GM11168 (cell line): Measurements from ENCODE around the gene PTGER3.

ENCODE experiments used
- in situ Hi-C: fragments of 300-500 bp; cut with MboI; formaldehyde crosslinking; loops from one replicate; pipeline ENCODE4 v1.12.0; 2022; ENCODE audit warnings: low sequenced_read_pairs; ENCODE audit not compliant: unreplicated experiment

The PTGER3 gene

DNA sequence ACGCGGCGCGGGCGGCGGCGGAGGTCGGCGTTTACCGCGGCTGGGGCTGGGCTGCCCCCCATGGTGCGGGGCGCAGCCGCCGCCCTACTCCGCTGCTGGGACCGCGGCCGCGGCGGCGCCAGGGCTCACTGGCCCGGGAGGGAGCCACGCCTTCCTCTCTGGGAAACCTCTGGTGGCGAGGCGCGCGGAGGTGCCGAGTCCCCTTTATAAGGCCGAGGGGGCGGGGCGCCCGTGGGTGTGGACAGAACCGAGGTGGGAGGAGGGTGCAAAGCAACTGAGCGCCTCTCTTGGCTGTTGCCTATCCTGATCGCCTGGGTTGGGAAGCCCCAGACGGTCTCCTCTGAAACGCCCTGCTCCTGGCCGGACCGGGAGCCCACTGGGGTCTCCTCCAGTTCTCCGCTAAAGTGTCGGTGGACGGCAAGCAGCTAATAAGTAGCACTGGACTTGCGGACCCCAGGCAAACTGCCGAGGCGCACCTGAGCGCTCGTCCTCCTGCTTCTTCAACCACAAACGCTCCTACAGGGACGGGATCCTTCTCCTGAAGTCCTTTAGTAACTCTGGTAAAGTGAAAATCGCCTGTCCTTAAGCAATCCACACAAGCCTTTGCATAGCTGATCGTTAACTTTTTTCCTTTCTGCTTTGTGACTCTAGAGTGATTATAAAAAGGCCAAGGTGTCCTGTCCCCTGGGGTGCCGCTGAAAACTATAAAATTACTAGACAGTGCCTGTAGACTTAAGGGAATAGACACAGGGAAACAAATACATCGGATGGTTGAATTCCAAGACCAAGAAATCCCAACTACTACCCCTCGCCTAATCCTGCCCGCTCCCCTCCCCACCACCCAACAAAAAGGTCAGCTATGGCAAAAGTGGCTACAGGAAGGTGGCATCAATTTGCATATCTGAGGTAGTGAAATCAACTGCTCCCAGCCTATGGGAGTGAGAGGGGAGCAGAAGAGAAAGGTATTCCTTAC, at the start of gene PTGER3:
Gene PTGER3, minus strand, starts transcription at position 182 of the 973 bp plus-strand sequence. CDS start 239 bp downstream, outside the sequence.
- in situ Hi-C loops = no loop called here

GRCh38 chr1:71094913-71095312, 47.3 kb upstream of the PTGER3 start:
- in situ Hi-C loops = no loop called here

- in situ Hi-C loops = no loop called here
Measured at GRCh38 chr1:71093938-71094337, 46.3 kb upstream of the PTGER3 start.

- in situ Hi-C loops = no loop called here
Measured at GRCh38 chr1:71089536-71090270, 42.1 kb upstream of the PTGER3 start.

DNA sequence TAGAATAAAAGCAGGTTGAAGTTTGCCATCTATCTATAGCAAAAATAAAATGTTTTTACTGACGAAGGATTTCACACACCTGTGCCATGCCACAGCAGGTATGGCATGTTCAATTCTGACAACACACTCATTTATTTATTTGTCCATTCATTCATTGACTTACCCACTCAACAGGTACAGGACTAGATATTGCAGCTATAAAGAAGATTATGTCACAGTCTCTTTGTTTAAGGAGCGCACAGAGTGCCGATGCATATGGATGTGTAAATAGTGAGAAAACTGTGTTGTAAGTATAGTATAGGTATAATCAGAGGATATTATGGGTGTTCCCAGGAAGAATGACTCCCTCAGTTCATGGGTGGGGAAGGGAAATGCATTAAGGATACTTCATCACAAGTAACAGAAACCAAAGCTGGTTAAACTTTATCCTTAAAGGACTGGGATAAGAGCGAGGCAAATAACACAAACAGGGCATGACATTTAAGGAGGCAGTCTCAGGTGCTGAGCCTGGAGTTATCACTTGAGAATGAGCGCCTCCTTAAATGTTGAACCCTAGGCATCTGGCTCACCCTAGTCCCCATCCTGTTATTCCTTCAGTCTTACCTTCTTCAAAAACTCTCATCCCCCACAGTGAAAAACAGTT, 41.1 kb upstream of the PTGER3 start:
- in situ Hi-C loops = no loop called here

GRCh38 chr1:71087713-71088112, 40.1 kb upstream of the PTGER3 start:
- in situ Hi-C loops = no loop called here

GRCh38 chr1:71087060-71087459, 39.4 kb upstream of the PTGER3 start:
- in situ Hi-C loops = no loop called here

GRCh38 chr1:71086331-71086730, 38.7 kb upstream of the PTGER3 start:
- in situ Hi-C loops = no loop called here

- in situ Hi-C loops = no loop called here
Measured at GRCh38 chr1:71083271-71083670, 35.7 kb upstream of the PTGER3 start.

GRCh38 chr1:71081697-71082080, 34.1 kb upstream of the PTGER3 start:
- in situ Hi-C loops = no loop called here

DNA sequence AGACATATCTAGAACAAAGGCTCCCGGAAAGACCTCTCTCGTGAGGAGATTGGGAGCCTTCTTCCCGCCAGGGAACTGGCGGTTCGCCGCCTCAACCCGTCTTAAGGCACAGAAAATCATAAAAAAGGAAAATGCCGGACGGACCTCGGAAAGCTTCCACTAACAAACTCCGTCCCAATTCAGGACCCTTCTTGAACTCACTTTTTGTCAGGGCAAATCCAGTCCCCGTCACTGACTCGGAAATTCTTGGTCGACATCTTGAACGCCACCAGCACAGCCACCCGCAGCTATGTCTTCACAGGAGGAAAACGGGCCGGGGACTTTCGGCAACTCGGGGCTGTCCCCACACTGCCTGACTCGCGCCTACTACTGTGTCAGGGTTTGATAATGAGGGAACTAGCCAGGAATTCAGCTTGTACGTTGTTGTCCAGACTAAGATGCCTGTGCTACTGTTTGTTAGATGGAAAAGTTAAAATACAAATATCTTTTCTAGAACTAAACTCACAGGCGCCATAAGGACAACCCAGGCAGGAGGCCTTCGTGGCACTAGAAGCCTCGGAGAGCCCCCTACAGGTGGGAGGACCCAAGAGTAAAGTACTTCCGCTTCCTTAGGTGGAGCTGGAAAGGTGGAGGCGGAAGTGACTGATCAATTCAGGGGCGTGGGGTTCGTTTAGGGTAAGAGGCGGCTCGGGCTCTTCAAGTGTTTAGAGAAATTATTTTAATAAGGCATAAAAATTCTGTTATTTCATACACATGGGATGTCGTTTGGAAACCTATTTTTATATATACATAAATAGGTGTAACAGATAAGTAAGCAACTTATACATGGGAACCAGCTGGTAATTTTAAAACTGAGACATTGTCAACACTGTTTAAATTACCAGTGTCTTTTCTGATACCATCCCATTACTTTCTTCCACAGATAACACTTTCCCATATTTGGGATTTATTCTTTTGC, 33.4 kb upstream of the PTGER3 start, which contains the start of gene ZRANB2:
Gene ZRANB2, minus strand, starts transcription at position 297 of the 958 bp plus-strand sequence. Its CDS starts 40 bp downstream, at position 257.
- in situ Hi-C loops = no loop called here

DNA sequence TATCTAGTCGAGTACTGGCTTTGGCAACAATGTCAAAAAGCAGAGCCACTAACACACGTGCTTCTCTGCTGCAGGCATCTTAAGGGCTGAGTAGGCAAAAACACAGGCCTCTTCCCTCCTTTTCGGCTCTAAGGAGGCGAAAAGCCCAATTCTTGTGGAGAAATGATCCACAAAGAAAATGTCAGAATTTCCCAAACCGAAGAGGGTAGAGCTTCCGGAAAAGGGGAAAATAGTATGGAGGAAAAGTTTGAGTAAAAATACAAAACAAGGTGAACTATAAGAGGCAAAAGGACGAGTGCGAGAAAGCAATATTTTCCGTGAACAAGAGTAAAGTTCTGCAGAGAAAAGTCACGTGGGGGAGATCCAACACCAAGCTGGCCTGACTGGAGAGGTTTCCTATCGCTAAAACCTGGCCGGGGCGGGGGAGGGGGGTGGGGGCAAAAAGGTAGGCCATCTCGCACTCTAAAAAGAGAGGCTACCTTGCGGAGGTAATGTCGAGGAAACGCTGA, 32.7 kb upstream of the PTGER3 start:
- in situ Hi-C loops = no loop called here

GRCh38 chr1:71074681-71075080, 27.1 kb upstream of the PTGER3 start:
- in situ Hi-C loops = loop anchor here (25.0 kb wide), 1 partner anchor 537 kb away; no protein-coding TSS in a partner anchor

DNA sequence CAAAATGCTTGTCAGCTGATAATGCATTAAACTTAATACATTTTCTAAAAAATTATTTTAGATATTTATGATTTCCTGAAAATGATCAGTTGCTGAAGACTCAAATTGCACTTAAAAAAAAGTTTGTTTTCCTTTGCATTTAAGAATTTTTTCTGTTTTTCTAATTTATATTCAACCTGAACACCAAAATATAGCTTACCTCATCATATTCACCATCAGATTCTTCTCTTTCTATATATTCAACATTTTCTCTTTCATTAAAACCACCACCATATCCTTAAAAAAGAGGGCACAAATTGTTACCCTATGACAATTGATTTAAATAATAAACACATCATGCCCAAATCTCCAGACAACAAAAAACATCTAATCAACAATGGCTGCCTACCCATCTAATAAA, 24.7 kb upstream of the PTGER3 start:
- in situ Hi-C loops = loop anchor here (25.0 kb wide), 1 partner anchor 535 kb away; no protein-coding TSS in a partner anchor

- in situ Hi-C loops = loop anchor here (25.0 kb wide), 1 partner anchor 534 kb away; no protein-coding TSS in a partner anchor
Measured at GRCh38 chr1:71071720-71072119, 24.1 kb upstream of the PTGER3 start.

- in situ Hi-C loops = loop anchor here (25.0 kb wide), 1 partner anchor 531 kb away; no protein-coding TSS in a partner anchor
Measured at GRCh38 chr1:71068325-71069240, 21.0 kb upstream of the PTGER3 start.

DNA sequence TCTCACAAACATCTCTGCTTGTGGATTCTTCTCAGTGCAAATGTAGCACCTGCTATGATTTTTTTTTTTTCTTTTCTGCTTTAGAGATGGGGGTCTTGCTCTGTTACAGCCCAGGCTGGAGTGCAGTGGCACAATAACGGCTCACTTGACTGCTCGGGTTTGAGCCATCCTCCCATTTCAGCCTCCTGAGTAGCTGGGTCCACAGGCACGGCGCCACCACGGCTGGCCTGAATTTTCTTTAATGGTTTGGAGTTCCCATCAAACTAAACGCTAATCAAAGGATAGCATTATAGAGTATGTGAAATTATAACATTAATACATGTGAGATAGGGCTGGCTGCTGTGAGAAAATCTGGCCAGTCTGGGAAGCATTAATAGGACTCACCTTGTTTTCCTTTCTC, 7.2 kb upstream of the PTGER3 start:
- in situ Hi-C loops = loop anchor here (25.0 kb wide), 1 partner anchor 517 kb away; no protein-coding TSS in a partner anchor

- in situ Hi-C loops = loop anchor here (25.0 kb wide), 1 partner anchor 517 kb away; no protein-coding TSS in a partner anchor
Measured at GRCh38 chr1:71054281-71054731, 6.7 kb upstream of the PTGER3 start.
